Loucy (cell line): ENCODE measurements around the gene BTN2A1.
A peak's percentile ranks its signal among the peaks of the same experiment; 100 is the strongest.

Source experiments
- H2AFZ ChIP-seq: fragments of 200-600 bp; sonication (generic); 2 replicates; pipeline ENCODE4 v1.6.0; 2016; ENCODE audit warnings: antibody characterized with exemption, mild to moderate bottlenecking, low read length, moderate library complexity
- H3F3A ChIP-seq: fragments of 200-600 bp; 2 replicates; pipeline ENCODE4 v1.6.0; 2016; ENCODE audit warnings: antibody characterized with exemption, low read depth, mild to moderate bottlenecking
- H3K27me3 ChIP-seq: fragments of 200-600 bp; sonication (generic); 2 replicates; pipeline ENCODE4 v1.6.1; 2014; ENCODE audit warnings: low read length, mild to moderate bottlenecking; ENCODE audit not compliant: insufficient read depth, poor library complexity, severe bottlenecking
- H3K36me3 ChIP-seq: fragments of 200-600 bp; sonication (generic); 2 replicates; pipeline ENCODE4 v1.6.1; 2016; ENCODE audit warnings: low read length; ENCODE audit not compliant: insufficient read depth
- H3K4me1 ChIP-seq: fragments of 200-600 bp; sonication (generic); 2 replicates; pipeline ENCODE4 v1.5.1; 2014; ENCODE audit warnings: low read length, mild to moderate bottlenecking; ENCODE audit not compliant: insufficient read depth, poor library complexity, severe bottlenecking
- H3K4me2 ChIP-seq: fragments of 200-600 bp; sonication (generic); 2 replicates; pipeline ENCODE4 v1.6.0; 2014; ENCODE audit warnings: antibody characterized with exemption, low read length, low read depth, mild to moderate bottlenecking; ENCODE audit not compliant: poor library complexity, severe bottlenecking
- H3K4me3 ChIP-seq: fragments of 200-600 bp; sonication (generic); 2 replicates; pipeline ENCODE4 v1.5.1; 2014; ENCODE audit warnings: low read length, mild to moderate bottlenecking, mixed read lengths; ENCODE audit not compliant: poor library complexity, severe bottlenecking
- H3K79me2 ChIP-seq: fragments of 200-600 bp; sonication (generic); 2 replicates; pipeline ENCODE4 v1.6.1; 2014; ENCODE audit warnings: low read length; ENCODE audit not compliant: insufficient read depth
- H3K9ac ChIP-seq: fragments of 200-600 bp; sonication (generic); 2 replicates; pipeline ENCODE4 v1.6.0; 2014; ENCODE audit warnings: mild to moderate bottlenecking, low read depth, low read length, moderate library complexity; ENCODE audit not compliant: poor library complexity, severe bottlenecking
- H3K9me2 ChIP-seq: fragments of 200-600 bp; sonication (generic); replicated peaks from 2 replicates; pipeline ENCODE4 v1.6.1; 2016; ENCODE audit warnings: low read depth, low read length, mixed read lengths
- H3K9me3 ChIP-seq: fragments of 200-600 bp; sonication (generic); 2 replicates; pipeline ENCODE4 v1.6.1; 2014; ENCODE audit warnings: mild to moderate bottlenecking, antibody characterized with exemption, low read length, low read depth; ENCODE audit not compliant: insufficient read depth
- H4K20me1 ChIP-seq: fragments of 200-600 bp; sonication (generic); 2 replicates; pipeline ENCODE4 v1.6.0; 2014; ENCODE audit warnings: antibody characterized with exemption, low read length, mild to moderate bottlenecking; ENCODE audit not compliant: insufficient read depth, poor library complexity, severe bottlenecking
- EZH2phosphoT487 ChIP-seq: fragments of 200-600 bp; IDR thresholded peaks from 2 replicates; pipeline ENCODE4 v1.6.1; 2018; ENCODE audit warnings: antibody characterized with exemption, mild to moderate bottlenecking, moderate library complexity, borderline replicate concordance
- TF ChIP-seq, protein P1 (sequence below): fragments of 200-600 bp; sonication (generic); conservative IDR thresholded peaks from 2 replicates; pipeline ENCODE4 v1.5.1; 2014; ENCODE audit warnings: mild to moderate bottlenecking, antibody characterized with exemption, low read length

The BTN2A1 gene

DNA sequence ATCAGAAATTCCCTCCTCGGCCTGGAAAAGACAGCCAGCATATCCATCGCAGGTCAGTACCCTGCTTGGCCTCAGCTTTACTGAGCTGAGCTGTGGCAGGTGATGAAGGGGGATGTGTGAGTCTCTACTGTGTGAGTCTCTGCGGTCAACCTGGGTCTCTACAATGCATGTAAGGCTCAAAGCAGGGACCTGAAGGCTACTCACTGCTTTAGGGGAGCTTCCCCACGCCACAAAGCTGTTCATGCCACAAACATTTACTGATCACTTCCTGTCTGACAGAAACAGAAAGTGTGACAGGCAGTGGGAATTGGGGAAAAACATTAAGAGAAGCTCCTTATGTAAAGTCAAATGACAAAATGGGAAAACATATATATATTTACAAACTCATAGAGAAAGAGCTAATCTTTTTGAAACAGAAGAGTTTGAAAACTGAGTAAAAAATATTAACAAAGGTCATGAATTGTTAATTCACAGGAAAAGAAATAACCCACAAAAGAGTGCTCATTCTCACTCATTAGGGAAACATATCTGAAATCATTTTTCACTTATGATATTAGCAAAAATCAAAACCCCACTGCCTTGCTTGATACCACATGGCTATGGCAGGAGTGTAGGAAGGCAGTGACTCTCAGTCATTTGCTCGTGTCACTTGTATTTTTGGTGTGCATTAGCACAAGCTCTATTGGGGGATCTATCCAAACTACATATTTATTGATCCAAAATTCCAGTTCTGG is 11.7 kb upstream of the BTN2A1 start:
- no peak overlapping the region for H3K9ac ChIP-seq
- peaks cover 15% of the 10 kb centered on the region; the same call in 1 of the 2 replicates for H3K79me2 ChIP-seq
- no peaks in the 10 kb centered on the region for H3F3A ChIP-seq
- no peak overlapping the region for H3K4me3 ChIP-seq
- H2AFZ ChIP-seq, result no peak overlapping the region
- H3K9me3 ChIP-seq, result no peaks in the 10 kb centered on the region
- no peaks in the 10 kb centered on the region for H3K9me2 ChIP-seq
- H3K4me1 ChIP-seq, result peaks cover 33% of the 10 kb centered on the region
- H3K27me3 ChIP-seq, result no peaks in the 10 kb centered on the region
- no peaks in the 10 kb centered on the region for H3K36me3 ChIP-seq
- no peaks in the 10 kb centered on the region for H4K20me1 ChIP-seq
- H3K4me2 ChIP-seq, result peak overlapping the region; percentile 15
- TF ChIP-seq, protein P1, sequence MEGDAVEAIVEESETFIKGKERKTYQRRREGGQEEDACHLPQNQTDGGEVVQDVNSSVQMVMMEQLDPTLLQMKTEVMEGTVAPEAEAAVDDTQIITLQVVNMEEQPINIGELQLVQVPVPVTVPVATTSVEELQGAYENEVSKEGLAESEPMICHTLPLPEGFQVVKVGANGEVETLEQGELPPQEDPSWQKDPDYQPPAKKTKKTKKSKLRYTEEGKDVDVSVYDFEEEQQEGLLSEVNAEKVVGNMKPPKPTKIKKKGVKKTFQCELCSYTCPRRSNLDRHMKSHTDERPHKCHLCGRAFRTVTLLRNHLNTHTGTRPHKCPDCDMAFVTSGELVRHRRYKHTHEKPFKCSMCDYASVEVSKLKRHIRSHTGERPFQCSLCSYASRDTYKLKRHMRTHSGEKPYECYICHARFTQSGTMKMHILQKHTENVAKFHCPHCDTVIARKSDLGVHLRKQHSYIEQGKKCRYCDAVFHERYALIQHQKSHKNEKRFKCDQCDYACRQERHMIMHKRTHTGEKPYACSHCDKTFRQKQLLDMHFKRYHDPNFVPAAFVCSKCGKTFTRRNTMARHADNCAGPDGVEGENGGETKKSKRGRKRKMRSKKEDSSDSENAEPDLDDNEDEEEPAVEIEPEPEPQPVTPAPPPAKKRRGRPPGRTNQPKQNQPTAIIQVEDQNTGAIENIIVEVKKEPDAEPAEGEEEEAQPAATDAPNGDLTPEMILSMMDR, result no peak
- TF ChIP-seq EZH2phosphoT487, result no peak

DNA sequence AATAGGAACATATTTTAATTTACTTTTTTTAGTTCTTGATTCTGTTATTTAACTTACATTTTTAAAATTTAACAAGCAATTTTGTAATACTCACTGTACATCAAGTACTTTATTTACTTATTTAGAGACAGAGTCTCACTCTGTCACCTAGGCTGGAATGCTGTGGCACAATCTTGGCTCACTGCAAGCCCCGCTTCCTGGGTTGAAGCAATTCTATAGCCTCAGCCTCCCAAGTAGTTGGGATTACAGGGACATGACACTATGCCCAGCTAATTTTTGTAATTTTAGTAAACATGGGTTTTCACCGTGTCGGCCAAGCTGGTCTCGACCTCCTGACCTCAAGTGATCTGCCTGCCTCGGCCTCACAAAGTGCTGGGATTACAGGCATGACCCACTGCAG is 10.5 kb upstream of the BTN2A1 start:
- Histone ChIP-seq H3K27me3 (no peaks in the 10 kb centered on the region), H3K36me3 (no peaks in the 10 kb centered on the region), H2AFZ (no peak overlapping the region), H3K4me3 (no peak overlapping the region), H3K9ac (no peak overlapping the region), H3K9me2 (no peaks in the 10 kb centered on the region), H3K4me1 (peaks cover 23% of the 10 kb centered on the region), H3F3A (no peaks in the 10 kb centered on the region), H3K4me2 (no peak overlapping the region), H4K20me1 (no peaks in the 10 kb centered on the region), H3K9me3 (no peaks in the 10 kb centered on the region), H3K79me2 (peaks cover 4% of the 10 kb centered on the region; the same call in 1 of the 2 replicates)
- TF ChIP-seq, protein P1, result no peak
- no peak for TF ChIP-seq EZH2phosphoT487

DNA sequence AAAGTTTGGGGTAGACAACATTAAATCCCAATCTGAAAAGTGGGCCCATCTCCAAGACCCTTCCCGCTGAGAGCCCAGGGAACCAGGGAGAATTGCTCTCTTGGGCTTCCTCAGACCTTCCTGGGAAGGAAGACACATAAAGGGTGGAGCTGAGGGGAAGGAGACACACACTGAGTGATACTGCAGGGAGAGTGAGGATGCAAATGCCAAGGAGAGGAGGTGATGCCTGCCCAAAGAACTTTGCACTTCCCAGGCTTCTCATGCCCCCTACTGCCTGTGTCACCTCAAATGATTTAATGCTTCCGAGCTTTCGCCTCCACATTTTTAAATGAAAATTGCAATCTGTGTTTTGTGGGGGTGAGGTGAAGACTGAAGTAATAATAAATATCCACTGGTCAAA is 7.5 kb upstream of the BTN2A1 start:
- Histone ChIP-seq H3K9me3 (no peaks in the 10 kb centered on the region), H3K4me3 (no peak overlapping the region), H4K20me1 (no peaks in the 10 kb centered on the region), H2AFZ (no peak overlapping the region), H3K79me2 (no peaks in the 10 kb centered on the region), H3K27me3 (no peaks in the 10 kb centered on the region), H3F3A (no peaks in the 10 kb centered on the region), H3K36me3 (no peaks in the 10 kb centered on the region), H3K9me2 (no peaks in the 10 kb centered on the region), H3K4me1 (peaks cover 12% of the 10 kb centered on the region), H3K4me2 (no peak overlapping the region), H3K9ac (no peak overlapping the region)
- TF ChIP-seq EZH2phosphoT487, result no peak
- TF ChIP-seq, protein P1, result no peak
